ENCODE results near the gene PRSS1.
"Not testable (repeated sequence)": the region's sequence is repeated elsewhere in the genome, so short reads cannot be mapped to it uniquely, and the experiment has no call there.

GRCh38 chr7:142751526-142752175 lies 2.4 kb downstream of the PRSS1 start:
- TF ChIP-seq, protein P1, sequence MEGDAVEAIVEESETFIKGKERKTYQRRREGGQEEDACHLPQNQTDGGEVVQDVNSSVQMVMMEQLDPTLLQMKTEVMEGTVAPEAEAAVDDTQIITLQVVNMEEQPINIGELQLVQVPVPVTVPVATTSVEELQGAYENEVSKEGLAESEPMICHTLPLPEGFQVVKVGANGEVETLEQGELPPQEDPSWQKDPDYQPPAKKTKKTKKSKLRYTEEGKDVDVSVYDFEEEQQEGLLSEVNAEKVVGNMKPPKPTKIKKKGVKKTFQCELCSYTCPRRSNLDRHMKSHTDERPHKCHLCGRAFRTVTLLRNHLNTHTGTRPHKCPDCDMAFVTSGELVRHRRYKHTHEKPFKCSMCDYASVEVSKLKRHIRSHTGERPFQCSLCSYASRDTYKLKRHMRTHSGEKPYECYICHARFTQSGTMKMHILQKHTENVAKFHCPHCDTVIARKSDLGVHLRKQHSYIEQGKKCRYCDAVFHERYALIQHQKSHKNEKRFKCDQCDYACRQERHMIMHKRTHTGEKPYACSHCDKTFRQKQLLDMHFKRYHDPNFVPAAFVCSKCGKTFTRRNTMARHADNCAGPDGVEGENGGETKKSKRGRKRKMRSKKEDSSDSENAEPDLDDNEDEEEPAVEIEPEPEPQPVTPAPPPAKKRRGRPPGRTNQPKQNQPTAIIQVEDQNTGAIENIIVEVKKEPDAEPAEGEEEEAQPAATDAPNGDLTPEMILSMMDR (IDR thresholded peaks at IDR 0.05) = not testable (repeated sequence)
- TF ChIP-seq POLR2A (IDR thresholded peaks at IDR 0.05) = not testable (repeated sequence)

Data from Peyer's patch (tissue), 4 donors.